HG03521 (cell line): ENCODE results near the gene IL1RAPL2.
"Not testable (repeated sequence)": the region's sequence is repeated elsewhere in the genome, so short reads cannot be mapped to it uniquely, and the experiment has no call there.

Experiments
- ATAC-seq: cut with Tn5 transposase; IDR thresholded peaks from one replicate; pipeline ENCODE4 v1.9.1; 2021; ENCODE audit warnings: mild to moderate bottlenecking, moderate library complexity; ENCODE audit not compliant: unreplicated experiment

The IL1RAPL2 gene

GRCh38 chrX:104565791-104566680, at the start of gene IL1RAPL2:
Gene IL1RAPL2, plus strand, starts transcription at chrX:104566199.
- ATAC-seq = no peak

- no peak for ATAC-seq
Measured at GRCh38 chrX:104522386-104522785, 43.6 kb upstream of the IL1RAPL2 start.

- no peak for ATAC-seq
Measured at GRCh38 chrX:104523858-104524257, 42.1 kb upstream of the IL1RAPL2 start.

- ATAC-seq = no peak
Measured at GRCh38 chrX:104539081-104539480, 26.9 kb upstream of the IL1RAPL2 start.

- not testable (repeated sequence) for ATAC-seq
Measured at GRCh38 chrX:104542447-104542846, 23.6 kb upstream of the IL1RAPL2 start.

- no peak for ATAC-seq
Measured at GRCh38 chrX:104564335-104564734, 1.7 kb upstream of the IL1RAPL2 start.

- no peak for ATAC-seq
Measured at GRCh38 chrX:104564921-104565703, 887 bp upstream of the IL1RAPL2 start.

- ATAC-seq = no peak
Measured at GRCh38 chrX:104566681-104567501, 892 bp downstream of the IL1RAPL2 start.

GRCh38 chrX:104567506-104567905, 1.5 kb downstream of the IL1RAPL2 start:
- ATAC-seq = no peak

GRCh38 chrX:104568304-104568915, 2.4 kb downstream of the IL1RAPL2 start:
- no peak for ATAC-seq

- ATAC-seq = no peak
Measured at GRCh38 chrX:104618106-104618895, 52.3 kb downstream of the IL1RAPL2 start.

GRCh38 chrX:104621781-104622180, 55.8 kb downstream of the IL1RAPL2 start:
- ATAC-seq = no peak

GRCh38 chrX:104641176-104641575, 75.2 kb downstream of the IL1RAPL2 start:
- no peak for ATAC-seq

- ATAC-seq = no peak
Measured at GRCh38 chrX:104647084-104647483, 81.1 kb downstream of the IL1RAPL2 start.

GRCh38 chrX:104659005-104659744, 93.2 kb downstream of the IL1RAPL2 start:
- ATAC-seq = no peak

GRCh38 chrX:104660092-104660491, 94.1 kb downstream of the IL1RAPL2 start:
- ATAC-seq = no peak

GRCh38 chrX:104662694-104663093, 96.7 kb downstream of the IL1RAPL2 start:
- ATAC-seq = no peak

- no peak for ATAC-seq
Measured at GRCh38 chrX:104665691-104666090, 99.7 kb downstream of the IL1RAPL2 start.

GRCh38 chrX:104668550-104668949, 102.6 kb downstream of the IL1RAPL2 start:
- ATAC-seq = no peak
